Thyroid gland (tissue), 4 donors: Measurements from ENCODE around the gene MEX3A. TPM values are rescaled to one million over a fixed set of nuclear protein-coding genes. Genes with fewer than 3 reads are reported as not detected.

Source experiments
- DNase-seq, 2 donors: peaks; one replicate each; pipeline ENCODE4 v3.0.0-alpha.2; 2019
- H3K27ac ChIP-seq, 3 donors: fragments of 200-600 bp; sonication (generic); 1 replicate in 2 of 3; 2 replicates in 1 of 3; pipeline ENCODE4 v1.5.1; 2016 to 2019; ENCODE audit warnings: mild to moderate bottlenecking in 1 of 3, moderate library complexity in 1 of 3
- H3K27me3 ChIP-seq: fragments of 200-600 bp; sonication (generic); one replicate; pipeline ENCODE4 v1.5.1; 2019
- H3K36me3 ChIP-seq, 2 donors: fragments of 200-600 bp; sonication (generic); one replicate each; pipeline ENCODE4 v1.5.1; 2016 to 2019
- H3K4me1 ChIP-seq, 2 donors: fragments of 200-600 bp; sonication (generic); one replicate each; pipeline ENCODE4 v1.5.1; 2017 to 2019
- H3K4me3 ChIP-seq, 3 donors: fragments of 200-600 bp; sonication (generic); replicated peaks in 1 of 3; 1 replicate in 2 of 3; 2 replicates in 1 of 3; pipeline ENCODE4 v1.5.1; 2016; ENCODE audit warnings: mild to moderate bottlenecking in 1 of 3
- H3K9me3 ChIP-seq: fragments of 200-600 bp; sonication (generic); one replicate; pipeline ENCODE4 v1.5.1; 2017
- POLR2A ChIP-seq, 2 donors: fragments of 450-650 bp; IDR thresholded peaks; one replicate each; pipeline ENCODE4 v1.6.1; 2017; ENCODE audit warnings: antibody characterized with exemption in 2 of 2, mild to moderate bottlenecking in 2 of 2, moderate library complexity in 1 of 2
- WGBS, 2 donors: methylation state at CpG; one replicate each; pipeline ENCODE4 v1.1.5; 2017; 5-methylcytosine and 5-hydroxymethylcytosine counted together
- intact Hi-C: fragments of 100-400 bp; cut with DNase I; formaldehyde crosslinking; loops from one replicate; pipeline ENCODE4 v1.15.1; 2023
- total RNA-seq, 4 donors: library from RNA; depleted of rRNA; stranded (reverse); fragments of >200 nt; gene quantifications; one replicate each; pipeline ENCODE4 v1.2.3, GENCODE V29; 2016
- TF ChIP-seq, protein P1 (sequence below), 6 experiments: fragments of 200-600 bp in 3 of 6; fragments of 450-650 bp in 3 of 6; sonication (generic) in 3 of 6; IDR thresholded peaks; one replicate each; pipeline ENCODE4 v1.5.1; 2016 to 2019; ENCODE audit warnings: antibody characterized with exemption in 6 of 6, mild to moderate bottlenecking in 2 of 6, inconsistent platforms in 1 of 6, moderate library complexity in 1 of 6

Gene MEX3A
- total RNA-seq, 4 donors from 2014 or later, result 0.17 to 1.8 (median 0.33) TPM

DNA sequence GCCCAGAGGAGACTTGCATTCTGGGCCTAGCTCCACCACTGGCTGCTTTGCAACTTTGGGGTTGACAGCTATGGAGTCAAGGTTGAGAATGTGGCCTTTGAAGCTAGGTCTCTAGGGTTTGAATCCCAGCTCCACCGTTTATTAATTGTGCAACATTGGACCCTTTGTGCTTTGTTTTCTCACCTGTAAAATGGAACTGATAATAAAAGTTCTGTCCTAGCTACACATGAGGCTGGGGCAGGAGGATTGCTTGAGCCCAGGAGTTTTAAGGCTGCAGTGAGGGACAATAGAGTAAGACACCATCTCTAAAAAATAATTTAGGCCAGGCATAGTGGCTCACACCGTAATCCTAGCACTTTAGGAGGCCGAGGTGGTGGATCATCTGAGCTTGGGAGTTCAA, 17.0 kb upstream of the MEX3A start:
- Histone ChIP-seq H3K9me3 (no peaks in the 10 kb centered on the region), H3K4me3 (no peak overlapping the region), H3K4me1 (peaks cover 23 to 55% of the 10 kb centered on the region in 2 donors), H3K27me3 (no peaks in the 10 kb centered on the region), H3K27ac (no peak overlapping the region), H3K36me3 (no peaks in the 10 kb centered on the region)
- DNase-seq, result no peak
- TF ChIP-seq, protein P1, sequence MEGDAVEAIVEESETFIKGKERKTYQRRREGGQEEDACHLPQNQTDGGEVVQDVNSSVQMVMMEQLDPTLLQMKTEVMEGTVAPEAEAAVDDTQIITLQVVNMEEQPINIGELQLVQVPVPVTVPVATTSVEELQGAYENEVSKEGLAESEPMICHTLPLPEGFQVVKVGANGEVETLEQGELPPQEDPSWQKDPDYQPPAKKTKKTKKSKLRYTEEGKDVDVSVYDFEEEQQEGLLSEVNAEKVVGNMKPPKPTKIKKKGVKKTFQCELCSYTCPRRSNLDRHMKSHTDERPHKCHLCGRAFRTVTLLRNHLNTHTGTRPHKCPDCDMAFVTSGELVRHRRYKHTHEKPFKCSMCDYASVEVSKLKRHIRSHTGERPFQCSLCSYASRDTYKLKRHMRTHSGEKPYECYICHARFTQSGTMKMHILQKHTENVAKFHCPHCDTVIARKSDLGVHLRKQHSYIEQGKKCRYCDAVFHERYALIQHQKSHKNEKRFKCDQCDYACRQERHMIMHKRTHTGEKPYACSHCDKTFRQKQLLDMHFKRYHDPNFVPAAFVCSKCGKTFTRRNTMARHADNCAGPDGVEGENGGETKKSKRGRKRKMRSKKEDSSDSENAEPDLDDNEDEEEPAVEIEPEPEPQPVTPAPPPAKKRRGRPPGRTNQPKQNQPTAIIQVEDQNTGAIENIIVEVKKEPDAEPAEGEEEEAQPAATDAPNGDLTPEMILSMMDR (IDR thresholded peaks at IDR 0.05), result no peak
- no peak for TF ChIP-seq POLR2A (IDR thresholded peaks at IDR 0.05)
- intact Hi-C loops, result loop anchor here (5.0 kb wide), 1 partner anchor 128 kb away; no protein-coding TSS in a partner anchor
- 80 to 86% methylated on average over 3 of the region's 3 CpGs for WGBS, 2 donors

DNA sequence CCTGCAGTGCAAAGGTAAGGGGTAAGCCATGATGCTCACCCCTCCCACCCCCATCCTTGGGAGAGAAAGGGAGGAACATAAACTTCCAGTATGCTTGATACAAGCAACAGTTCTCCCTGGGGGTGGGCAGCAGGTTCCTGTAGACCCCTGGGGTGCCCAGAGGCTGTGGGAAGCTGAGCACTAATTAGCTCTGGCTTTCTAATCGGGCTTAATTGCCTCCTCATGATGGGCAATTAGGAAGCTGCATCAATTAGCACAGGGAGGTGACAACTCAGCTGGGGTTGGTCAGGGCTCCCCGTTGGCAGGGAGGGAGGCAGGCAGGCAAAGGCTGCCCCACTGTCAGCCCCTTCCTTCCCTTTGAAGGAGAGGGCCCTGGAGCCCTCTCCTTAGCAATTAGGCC, 16.5 kb upstream of the MEX3A start:
- no peak for DNase-seq
- Histone ChIP-seq H3K4me1 (peaks cover 18 to 50% of the 10 kb centered on the region in 2 donors), H3K27ac (no peak overlapping the region), H3K9me3 (no peaks in the 10 kb centered on the region), H3K4me3 (no peak overlapping the region), H3K36me3 (no peaks in the 10 kb centered on the region), H3K27me3 (no peaks in the 10 kb centered on the region)
- TF ChIP-seq POLR2A (IDR thresholded peaks at IDR 0.05), result no peak
- TF ChIP-seq, protein P1 (IDR thresholded peaks at IDR 0.05), result no peak
- intact Hi-C loops, result loop anchor here (5.0 kb wide), 1 partner anchor 129 kb away; no protein-coding TSS in a partner anchor
- WGBS, 2 donors, result 80 to 92% methylated on average over 2 of the region's 2 CpGs

DNA sequence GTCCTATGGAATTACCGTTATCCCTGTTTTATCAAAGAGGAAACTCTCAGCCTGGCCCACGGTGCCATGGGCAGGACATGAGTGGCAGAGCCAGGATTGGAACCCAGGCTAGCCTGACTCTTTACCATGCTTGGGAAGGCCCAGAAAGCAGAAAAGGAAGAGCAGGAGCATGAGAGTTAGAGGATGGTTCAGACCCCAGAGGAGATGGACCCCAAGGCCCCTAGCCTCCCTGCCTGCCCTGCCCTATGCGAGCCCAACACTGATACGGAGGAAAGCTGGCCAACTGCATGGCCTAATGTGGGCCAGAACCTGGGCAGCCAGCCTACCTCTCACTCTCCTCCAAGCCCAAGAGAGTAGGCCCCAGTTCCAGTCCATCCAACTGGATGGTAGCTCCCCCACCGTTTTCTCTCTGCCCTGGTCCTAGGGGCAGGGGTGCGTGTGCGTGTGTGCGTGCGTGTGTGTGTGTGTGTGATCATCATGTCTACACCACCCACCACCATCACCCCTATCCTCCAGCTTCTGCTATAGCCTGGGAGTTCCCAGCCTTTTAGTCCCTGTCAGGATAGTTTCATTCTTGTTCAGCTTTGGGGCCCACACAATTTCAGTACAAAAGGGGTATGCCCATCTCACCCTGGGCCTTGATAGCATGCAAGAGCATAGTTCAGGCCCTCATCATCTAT, 15.4 kb upstream of the MEX3A start:
- H3K27me3 ChIP-seq, result no peaks in the 10 kb centered on the region
- no peak overlapping the region for H3K4me3 ChIP-seq
- no peak for DNase-seq
- peaks cover 10 to 39% of the 10 kb centered on the region in 2 donors for H3K4me1 ChIP-seq
- H3K36me3 ChIP-seq, result no peaks in the 10 kb centered on the region
- 84 to 89% methylated on average over 5 to 9 of the region's 9 CpGs for WGBS, 2 donors
- intact Hi-C loops, result loop anchor here (2.0 to 5.0 kb wide), 2 partner anchors 33 to 130 kb away; no protein-coding TSS in a partner anchor
- no peak for TF ChIP-seq POLR2A (IDR thresholded peaks at IDR 0.05)
- TF ChIP-seq, protein P1 (IDR thresholded peaks at IDR 0.05), result no peak
- peak overlapping the region in 2 of 3 donors; percentile 64 to 89 for H3K27ac ChIP-seq
- H3K9me3 ChIP-seq, result no peaks in the 10 kb centered on the region

DNA sequence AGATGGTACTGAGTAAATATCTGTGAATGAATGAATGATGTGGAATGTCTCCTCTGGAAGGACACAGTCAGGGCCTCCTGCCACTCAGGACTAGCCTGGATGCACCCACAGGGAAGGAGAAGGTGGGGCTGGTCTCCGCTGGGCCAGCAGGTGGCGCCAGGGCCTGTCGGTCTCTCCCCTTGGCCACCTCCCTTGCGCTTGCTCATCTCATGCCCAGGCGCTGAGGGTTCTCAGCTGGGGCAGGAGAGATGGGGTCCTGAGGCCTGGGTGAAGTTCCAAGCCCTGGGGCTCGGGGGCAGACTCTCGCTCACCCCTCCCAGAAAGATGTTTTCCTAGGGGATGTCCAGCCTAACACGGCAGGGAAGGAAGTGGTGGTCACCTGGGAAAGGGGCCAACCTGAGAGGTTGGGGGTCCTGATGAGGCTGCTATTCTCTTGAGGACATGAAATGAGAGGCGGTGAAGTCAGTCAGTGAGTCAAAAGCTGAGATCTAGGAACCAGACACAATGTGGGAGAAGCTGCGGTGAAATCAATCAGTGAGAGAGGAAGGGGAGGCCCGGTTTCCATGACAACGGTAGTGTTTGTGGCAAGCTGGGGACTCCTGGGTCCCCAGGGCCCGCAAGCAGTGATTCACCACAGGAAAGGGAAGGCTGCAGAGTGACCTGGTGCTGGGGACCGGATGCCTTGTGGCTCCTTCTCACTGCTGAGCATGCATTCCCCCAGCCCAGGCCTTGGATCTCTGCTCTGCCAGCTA, 14.6 kb upstream of the MEX3A start:
- Histone ChIP-seq H3K27me3 (no peaks in the 10 kb centered on the region), H3K27ac (peak overlapping the region; percentile 23 to 89 (median 64)), H3K4me3 (no peak overlapping the region), H3K36me3 (no peaks in the 10 kb centered on the region), H3K4me1 (peaks cover 8 to 31% of the 10 kb centered on the region in 2 donors), H3K9me3 (no peaks in the 10 kb centered on the region)
- WGBS, 2 donors, result 22 to 38% methylated on average over 12 to 13 of the region's 14 CpGs
- intact Hi-C loops, result loop anchor here (2.0 to 5.0 kb wide), 2 partner anchors 34 to 130 kb away; no protein-coding TSS in a partner anchor
- no peak for TF ChIP-seq POLR2A (IDR thresholded peaks at IDR 0.05)
- TF ChIP-seq, protein P1 (IDR thresholded peaks at IDR 0.05), result peak; percentile 88 to 98 (median 94)
- peak; percentile 91 to 92 for DNase-seq
